Measurements from ENCODE around the gene AMOTL2. TPM values are rescaled to one million over a fixed set of nuclear protein-coding genes. Genes with fewer than 3 reads are reported as not detected.

The AMOTL2 gene
- total and polyA plus RNA-seq, 2 donors (not counting 3 experiments of a cell fraction or from before 2014, with no cell fraction given) = 130 to 145 TPM

DNA sequence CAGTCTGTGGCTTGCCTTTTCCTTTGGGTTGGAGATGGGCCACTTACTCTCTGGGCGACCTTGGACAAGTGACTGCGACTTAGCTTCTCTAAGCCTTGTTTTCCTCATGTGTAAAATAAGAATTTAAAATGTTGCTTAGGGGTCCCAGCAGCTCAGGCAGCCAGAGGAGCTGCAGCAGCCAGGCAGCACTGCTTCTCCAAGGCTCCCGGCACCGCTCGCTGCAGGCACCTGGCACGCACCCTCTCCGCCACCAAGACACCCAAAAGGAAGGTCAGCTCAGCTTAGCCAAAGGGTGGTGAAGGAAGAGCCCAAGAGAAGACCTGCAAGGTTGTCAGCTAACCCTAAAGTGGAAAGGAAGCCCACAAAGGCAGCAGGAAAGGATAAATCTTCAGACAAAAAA lies 10.7 kb upstream of the AMOTL2 start:
- ChIA-PET POLR2A (no interaction called here), CTCF (interaction anchor here (2.3 to 2.8 kb wide), 2 partner anchors 76 to 88 kb away, joined by 5 to 22 read pairs; no protein-coding TSS in a partner anchor)
- H3K27ac ChIP-seq (ENCODE audit: insufficient read depth, low read depth, low read length) = no peak overlapping the region
- intact Hi-C loops (cut with micrococcal nuclease) (no loop called here), dilution Hi-C loops (cut with MboI; ENCODE audit: extremely low pct_ligation_motif_present, low sequenced_read_pairs) (no loop called here)
- no peak overlapping the region for H3K4me2 ChIP-seq (ENCODE audit: insufficient read depth, low read length)
- no peak for TF ChIP-seq EZH2 (IDR thresholded peaks at IDR 0.05; ENCODE audit: borderline replicate concordance, low read depth, low read length, severe bottlenecking)
- no peak for TF ChIP-seq JUN (IDR thresholded peaks at IDR 0.05; ENCODE audit: borderline replicate concordance, insufficient read depth, insufficient read length, low read depth)
- TF ChIP-seq GATA2 (IDR thresholded peaks at IDR 0.05; ENCODE audit: insufficient read depth, insufficient read length, low read depth, low read length) = no peak
- TF ChIP-seq, protein P1, sequence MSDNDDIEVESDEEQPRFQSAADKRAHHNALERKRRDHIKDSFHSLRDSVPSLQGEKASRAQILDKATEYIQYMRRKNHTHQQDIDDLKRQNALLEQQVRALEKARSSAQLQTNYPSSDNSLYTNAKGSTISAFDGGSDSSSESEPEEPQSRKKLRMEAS (IDR thresholded peaks at IDR 0.05; ENCODE audit: insufficient read depth, insufficient read length) = no peak
- TF ChIP-seq, protein P2, sequence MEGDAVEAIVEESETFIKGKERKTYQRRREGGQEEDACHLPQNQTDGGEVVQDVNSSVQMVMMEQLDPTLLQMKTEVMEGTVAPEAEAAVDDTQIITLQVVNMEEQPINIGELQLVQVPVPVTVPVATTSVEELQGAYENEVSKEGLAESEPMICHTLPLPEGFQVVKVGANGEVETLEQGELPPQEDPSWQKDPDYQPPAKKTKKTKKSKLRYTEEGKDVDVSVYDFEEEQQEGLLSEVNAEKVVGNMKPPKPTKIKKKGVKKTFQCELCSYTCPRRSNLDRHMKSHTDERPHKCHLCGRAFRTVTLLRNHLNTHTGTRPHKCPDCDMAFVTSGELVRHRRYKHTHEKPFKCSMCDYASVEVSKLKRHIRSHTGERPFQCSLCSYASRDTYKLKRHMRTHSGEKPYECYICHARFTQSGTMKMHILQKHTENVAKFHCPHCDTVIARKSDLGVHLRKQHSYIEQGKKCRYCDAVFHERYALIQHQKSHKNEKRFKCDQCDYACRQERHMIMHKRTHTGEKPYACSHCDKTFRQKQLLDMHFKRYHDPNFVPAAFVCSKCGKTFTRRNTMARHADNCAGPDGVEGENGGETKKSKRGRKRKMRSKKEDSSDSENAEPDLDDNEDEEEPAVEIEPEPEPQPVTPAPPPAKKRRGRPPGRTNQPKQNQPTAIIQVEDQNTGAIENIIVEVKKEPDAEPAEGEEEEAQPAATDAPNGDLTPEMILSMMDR (IDR thresholded peaks at IDR 0.05; ENCODE audit: extremely low read depth in 1 of 2, insufficient read depth in 1 of 2, low read depth in 1 of 2, low read length in 2 of 2) = no peak
- no peak for TF ChIP-seq POLR2A (IDR thresholded peaks at IDR 0.05; ENCODE audit: low read depth, low read length)
- TF ChIP-seq POLR2AphosphoS5 (IDR thresholded peaks at IDR 0.05; ENCODE audit: insufficient read depth, low read depth, low read length) = no peak
- no peak for TF ChIP-seq FOS (IDR thresholded peaks at IDR 0.05; ENCODE audit: borderline replicate concordance, insufficient read depth, low read length)
- TF ChIP-seq MYC (IDR thresholded peaks at IDR 0.05; ENCODE audit: low read depth, low read length) = no peak
- no peaks in the 10 kb centered on the region for H3K36me3 ChIP-seq (ENCODE audit: control insufficient read depth in 2 of 2, extremely low read depth in 1 of 2, insufficient read depth in 2 of 2, low read length in 2 of 2)
- no peak overlapping the region for H3K9ac ChIP-seq (replicated peaks; ENCODE audit: extremely low read depth, insufficient read depth, low read length)
- no peaks in the 10 kb centered on the region for H3K79me2 ChIP-seq (ENCODE audit: control insufficient read depth, insufficient read depth, low read length)
- H3K9me3 ChIP-seq (replicated peaks; ENCODE audit: control insufficient read depth, insufficient read depth, low read length) = no peaks in the 10 kb centered on the region
- DNase-seq (ENCODE audit: low read depth, low spot score) (no peak), FAIRE-seq (no peak)
- BruUV-seq (replicated peaks) = no TSS peak
- no peaks in the 10 kb centered on the region for H4K20me1 ChIP-seq (replicated peaks; ENCODE audit: control insufficient read depth, extremely low read depth, insufficient read depth, low read length)
- no peak overlapping the region for H2AFZ ChIP-seq (ENCODE audit: low read depth, low read length)
- H3K4me1 ChIP-seq (ENCODE audit: control insufficient read depth, extremely low read depth, insufficient read depth, low read length) = no peaks in the 10 kb centered on the region
- H3K4me3 ChIP-seq (replicated peaks in 1 of 3; ENCODE audit: insufficient read depth in 1 of 3, low read depth in 1 of 3, low read length in 3 of 3) = no peak overlapping the region
- no peaks in the 10 kb centered on the region for H3K9me1 ChIP-seq (replicated peaks; ENCODE audit: control insufficient read depth, extremely low read depth, insufficient read depth, low read length)
- H3K27me3 ChIP-seq (ENCODE audit: control insufficient read depth in 2 of 2, insufficient read depth in 2 of 2, low read length in 2 of 2) = peaks cover 16 to 26% of the 10 kb centered on the region in 2 experiments

Data from endothelial cell of umbilical vein (primary cell).